GM21717 (cell line): ENCODE results near the gene DAP3.
"Not testable (repeated sequence)": the region's sequence is repeated elsewhere in the genome, so short reads cannot be mapped to it uniquely, and the experiment has no call there.

ENCODE experiments used
- ATAC-seq: cut with Tn5 transposase; IDR thresholded peaks from one replicate; pipeline ENCODE4 v1.9.1; 2021; ENCODE audit warnings: mild to moderate bottlenecking, moderate library complexity; ENCODE audit not compliant: unreplicated experiment

DAP3 gene

GRCh38 chr1:155680531-155680930 is 8.4 kb upstream of the DAP3 start:
- no peak for ATAC-seq

- no peak for ATAC-seq
Measured at GRCh38 chr1:155681776-155682175, 7.1 kb upstream of the DAP3 start.

- peak; percentile 45 for ATAC-seq
Measured at GRCh38 chr1:155687705-155688323, 1.1 kb upstream of the DAP3 start.

- peak; percentile 71 for ATAC-seq
Measured at GRCh38 chr1:155688324-155689080, 389 bp upstream of the DAP3 start, which contains the start of gene YY1AP1. TSS of gene YY1AP1 (minus strand) at chr1:155688774. CDS start at chr1:155680436, 8,338 bp downstream.

GRCh38 chr1:155691992-155692528 is 3.2 kb downstream of the DAP3 start:
- no peak for ATAC-seq

GRCh38 chr1:155694167-155694566 is 5.3 kb downstream of the DAP3 start:
- no peak for ATAC-seq

GRCh38 chr1:155695072-155695471 is 6.2 kb downstream of the DAP3 start:
- ATAC-seq, result no peak

GRCh38 chr1:155695608-155696007 is 6.7 kb downstream of the DAP3 start:
- no peak for ATAC-seq

GRCh38 chr1:155696524-155696923 is 7.6 kb downstream of the DAP3 start:
- ATAC-seq, result no peak

GRCh38 chr1:155697046-155697445 is 8.2 kb downstream of the DAP3 start:
- no peak for ATAC-seq

GRCh38 chr1:155697616-155698015 is 8.7 kb downstream of the DAP3 start:
- ATAC-seq, result not testable (repeated sequence)

- no peak for ATAC-seq
Measured at GRCh38 chr1:155698382-155699038, 9.6 kb downstream of the DAP3 start.

- ATAC-seq, result not testable (repeated sequence)
Measured at GRCh38 chr1:155699062-155699461, 10.2 kb downstream of the DAP3 start.

- not testable (repeated sequence) for ATAC-seq
Measured at GRCh38 chr1:155701675-155702074, 12.8 kb downstream of the DAP3 start.

GRCh38 chr1:155703216-155703615 is 14.3 kb downstream of the DAP3 start:
- ATAC-seq, result no peak

- not testable (repeated sequence) for ATAC-seq
Measured at GRCh38 chr1:155704414-155704813, 15.5 kb downstream of the DAP3 start.

- ATAC-seq, result no peak
Measured at GRCh38 chr1:155706139-155706538, 17.2 kb downstream of the DAP3 start.

- ATAC-seq, result no peak
Measured at GRCh38 chr1:155709391-155709790, 20.5 kb downstream of the DAP3 start.

- not testable (repeated sequence) for ATAC-seq
Measured at GRCh38 chr1:155711457-155711856, 22.6 kb downstream of the DAP3 start.

- ATAC-seq, result not testable (repeated sequence)
Measured at GRCh38 chr1:155712636-155713035, 23.7 kb downstream of the DAP3 start.

GRCh38 chr1:155713075-155713474 is 24.2 kb downstream of the DAP3 start:
- ATAC-seq, result no peak
